Fibroblast of the aortic adventitia (primary cell): ENCODE measurements around the gene TOR4A. TPM values are rescaled to one million over a fixed set of nuclear protein-coding genes. Genes with fewer than 3 reads are reported as not detected.

ENCODE experiments used
- DNase-seq: peaks from one replicate; pipeline ENCODE4 v3.0.0-alpha.2; 2010; ENCODE audit warnings: low read depth
- H3K4me3 ChIP-seq: 2 replicates; pipeline ENCODE4 v1.5.1; 2011; ENCODE audit warnings: low read depth, mild to moderate bottlenecking, control low read depth, low read length, moderate library complexity
- CTCF ChIP-seq: IDR thresholded peaks from 2 replicates; pipeline ENCODE4 v1.5.1; 2011; ENCODE audit warnings: mild to moderate bottlenecking, low read length, control low read depth, inconsistent platforms; ENCODE audit not compliant: insufficient read depth
- total RNA-seq: library from RNA; depleted of rRNA; stranded (reverse); fragments of >200 nt; gene quantifications from 2 replicates; pipeline ENCODE4 v1.2.3, GENCODE V29; 2012; ENCODE audit warnings: low replicate concordance

The TOR4A gene
- total RNA-seq, 1 donor, result 31.3 TPM

DNA sequence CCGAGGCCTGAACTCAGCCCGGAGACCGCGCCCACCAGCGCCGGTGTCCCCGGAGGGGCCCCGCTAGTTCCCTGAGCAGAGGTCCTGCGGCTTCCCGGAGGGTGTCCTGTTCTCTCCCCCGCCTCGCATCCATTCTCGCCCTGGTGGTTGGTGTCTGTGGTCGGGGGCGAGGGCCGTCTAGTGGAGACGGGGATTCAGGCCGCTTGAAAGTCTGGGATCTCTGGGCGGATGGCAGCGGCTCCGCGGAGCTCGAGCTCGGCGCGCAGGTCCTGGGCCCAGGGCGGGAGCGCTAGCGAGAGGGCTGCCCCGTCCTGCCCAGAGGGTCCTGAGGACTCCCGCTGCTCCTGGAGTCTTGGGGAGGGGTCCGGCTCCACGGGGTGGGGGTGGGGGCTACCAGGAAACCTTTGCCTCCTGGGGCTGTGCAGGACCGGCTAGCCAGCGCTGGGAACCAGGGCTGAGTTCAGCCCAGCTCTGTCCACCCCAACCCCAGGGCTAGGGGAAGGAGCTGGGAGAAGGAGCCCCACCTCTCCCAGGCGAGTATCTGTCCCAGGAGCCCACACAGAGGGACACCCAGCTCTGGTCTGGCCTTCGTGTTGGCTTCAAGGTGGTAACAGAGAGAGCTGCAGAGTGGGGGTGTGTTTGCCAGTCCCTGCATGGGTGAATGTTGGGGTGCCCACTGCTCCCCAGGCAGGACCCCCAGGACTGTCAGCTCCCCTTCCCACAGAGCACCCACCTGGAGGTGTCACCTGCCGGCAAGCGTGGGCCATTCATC is 4.0 kb downstream of the TOR4A start:
- TF ChIP-seq CTCF, result no peak
- no peak overlapping the region for H3K4me3 ChIP-seq
- DNase-seq, result no peak

- DNase-seq, result peak; percentile 56
- no peak overlapping the region for H3K4me3 ChIP-seq
- peak; percentile 50 for TF ChIP-seq CTCF
These were observed 9.5 kb downstream of the TOR4A start for GRCh38 chr9:137286975-137287383.

- H3K4me3 ChIP-seq, result no peak overlapping the region
- DNase-seq, result no peak
- no peak for TF ChIP-seq CTCF
These were observed 15.6 kb downstream of the TOR4A start for GRCh38 chr9:137293094-137293481.

DNA sequence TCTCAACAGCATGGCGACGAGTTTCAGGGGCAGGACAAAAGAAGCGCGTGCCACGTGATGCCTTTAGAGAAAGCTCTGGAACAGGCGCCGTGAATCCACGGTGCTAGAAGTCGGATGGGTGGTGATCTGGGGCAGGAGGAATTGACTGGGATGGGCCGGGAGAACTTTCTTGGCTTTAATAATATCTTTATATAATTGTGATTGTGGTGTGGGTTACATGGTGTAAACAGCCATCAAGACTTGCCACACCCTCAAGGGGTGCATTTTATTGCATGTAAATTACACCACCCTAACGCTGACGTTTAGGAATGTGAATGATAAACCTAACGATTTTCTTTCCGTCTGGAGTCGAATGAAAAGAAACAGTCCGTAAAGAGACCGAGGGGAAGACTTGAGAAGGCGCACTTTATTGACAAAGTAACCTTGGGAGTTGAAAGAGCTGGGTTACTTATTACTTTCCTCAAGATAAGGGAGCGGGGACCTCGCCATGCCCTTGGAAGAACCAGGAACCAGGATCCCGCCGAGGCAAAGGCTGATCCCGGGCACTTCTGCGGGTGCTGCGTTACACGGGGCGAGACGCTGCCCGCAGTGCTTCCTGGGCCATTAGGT is 16.1 kb downstream of the TOR4A start:
- no peak for TF ChIP-seq CTCF
- DNase-seq, result peak; percentile 22
- no peak overlapping the region for H3K4me3 ChIP-seq

GRCh38 chr9:137294091-137294680 is 16.7 kb downstream of the TOR4A start:
- peak; percentile 51 for DNase-seq
- TF ChIP-seq CTCF, result no peak

DNA sequence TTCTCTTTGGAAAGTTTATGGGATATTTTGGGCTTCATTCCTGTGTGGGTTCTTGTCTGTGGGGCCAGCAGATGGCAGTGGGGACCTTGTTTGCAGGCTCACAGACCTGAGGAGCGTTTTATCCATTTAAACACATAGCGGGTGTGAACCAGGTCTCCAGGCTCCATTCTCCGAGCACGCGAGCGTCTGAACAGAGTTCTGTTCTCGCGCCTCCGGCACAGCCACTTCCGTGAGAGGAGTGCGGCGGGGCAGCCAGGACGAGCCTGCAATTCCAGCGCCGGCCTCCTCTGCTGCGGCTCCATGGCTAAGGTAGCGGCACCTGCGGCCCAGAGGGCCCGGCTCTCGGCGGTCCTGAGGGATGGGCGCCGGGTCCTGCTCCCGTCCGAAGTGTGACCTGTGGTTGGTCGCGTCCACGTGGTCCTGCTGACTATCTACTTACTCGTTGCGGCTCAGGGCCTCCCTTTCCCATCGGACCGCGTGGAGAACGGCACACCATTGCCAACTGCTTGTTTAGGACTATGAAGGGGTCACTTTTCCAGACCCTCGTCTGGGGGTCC is 17.2 kb downstream of the TOR4A start:
- TF ChIP-seq CTCF, result peak; percentile 32
- H3K4me3 ChIP-seq, result no peak overlapping the region
- DNase-seq, result peak; percentile 45

More at GRCh38 chr9:137294091-137294680, 16.7 kb downstream of the TOR4A start:
- no peak overlapping the region for H3K4me3 ChIP-seq
